Astrocyte of the cerebellum (primary cell): ENCODE results near the gene KRT35.

Experiments
- DNase-seq: peaks from one replicate; pipeline ENCODE4 v3.0.0-alpha.2; 2011; ENCODE audit warnings: low read depth
- H3K4me3 ChIP-seq: 2 replicates; pipeline ENCODE4 v1.5.1; 2011; ENCODE audit warnings: mild to moderate bottlenecking, low read depth, low read length, moderate library complexity
- in situ Hi-C: cut with HindIII; loops from 2 replicates; pipeline ENCODE4 v1.10.0; 2017; ENCODE audit warnings: low sequenced_read_pairs
- TF ChIP-seq, protein P1 (sequence below): IDR thresholded peaks from 2 replicates; pipeline ENCODE4 v1.5.1; 2012; ENCODE audit warnings: low read length, low read depth, moderate library complexity, mild to moderate bottlenecking; ENCODE audit errors: missing control alignments

Gene KRT35

DNA sequence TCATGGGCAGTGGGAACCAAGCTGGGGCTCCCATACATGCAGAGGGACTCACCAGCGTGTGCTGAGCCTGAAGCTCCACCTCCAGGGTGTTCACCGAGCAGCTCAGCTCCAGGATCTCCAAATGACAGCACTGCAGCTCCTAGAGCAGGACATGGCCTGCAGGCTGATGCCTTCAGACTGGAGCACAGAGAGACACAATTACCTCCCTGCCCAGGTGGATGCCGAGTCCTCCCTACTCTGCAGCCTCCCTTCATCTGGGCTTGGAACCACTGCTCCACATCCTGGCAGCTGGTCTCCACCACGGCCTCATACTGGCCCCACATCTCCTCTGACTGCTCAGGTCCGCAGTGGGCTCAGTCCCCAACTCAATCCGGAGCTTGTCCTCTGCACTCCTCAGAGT lies 31.9 kb downstream of the KRT35 start:
- in situ Hi-C loops: no loop called here
- DNase-seq: no peak
- TF ChIP-seq, protein P1, sequence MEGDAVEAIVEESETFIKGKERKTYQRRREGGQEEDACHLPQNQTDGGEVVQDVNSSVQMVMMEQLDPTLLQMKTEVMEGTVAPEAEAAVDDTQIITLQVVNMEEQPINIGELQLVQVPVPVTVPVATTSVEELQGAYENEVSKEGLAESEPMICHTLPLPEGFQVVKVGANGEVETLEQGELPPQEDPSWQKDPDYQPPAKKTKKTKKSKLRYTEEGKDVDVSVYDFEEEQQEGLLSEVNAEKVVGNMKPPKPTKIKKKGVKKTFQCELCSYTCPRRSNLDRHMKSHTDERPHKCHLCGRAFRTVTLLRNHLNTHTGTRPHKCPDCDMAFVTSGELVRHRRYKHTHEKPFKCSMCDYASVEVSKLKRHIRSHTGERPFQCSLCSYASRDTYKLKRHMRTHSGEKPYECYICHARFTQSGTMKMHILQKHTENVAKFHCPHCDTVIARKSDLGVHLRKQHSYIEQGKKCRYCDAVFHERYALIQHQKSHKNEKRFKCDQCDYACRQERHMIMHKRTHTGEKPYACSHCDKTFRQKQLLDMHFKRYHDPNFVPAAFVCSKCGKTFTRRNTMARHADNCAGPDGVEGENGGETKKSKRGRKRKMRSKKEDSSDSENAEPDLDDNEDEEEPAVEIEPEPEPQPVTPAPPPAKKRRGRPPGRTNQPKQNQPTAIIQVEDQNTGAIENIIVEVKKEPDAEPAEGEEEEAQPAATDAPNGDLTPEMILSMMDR: no peak
- no peak overlapping the region for H3K4me3 ChIP-seq

DNA sequence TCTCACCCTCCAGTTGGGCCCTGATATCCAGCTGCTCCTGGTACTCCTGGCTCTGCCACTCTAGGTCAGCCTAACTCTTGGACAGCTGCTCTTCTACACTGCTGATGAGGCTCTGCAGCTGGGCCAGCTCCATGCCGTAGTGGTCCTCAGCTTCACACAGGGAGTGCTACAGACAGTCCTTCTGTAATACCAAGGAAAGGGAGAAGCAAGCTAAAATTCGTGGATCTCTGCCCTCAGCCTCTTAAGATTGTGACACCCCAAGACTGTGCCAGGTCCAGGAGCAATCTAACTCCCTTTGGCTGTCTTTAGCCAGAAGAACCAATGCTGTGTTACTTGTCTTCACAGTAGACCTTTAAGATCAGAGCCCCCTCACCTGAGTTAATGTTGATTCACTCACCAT lies 32.4 kb downstream of the KRT35 start:
- no peak for DNase-seq
- no peak overlapping the region for H3K4me3 ChIP-seq
- TF ChIP-seq, protein P1: no peak
- in situ Hi-C loops: no loop called here

DNA sequence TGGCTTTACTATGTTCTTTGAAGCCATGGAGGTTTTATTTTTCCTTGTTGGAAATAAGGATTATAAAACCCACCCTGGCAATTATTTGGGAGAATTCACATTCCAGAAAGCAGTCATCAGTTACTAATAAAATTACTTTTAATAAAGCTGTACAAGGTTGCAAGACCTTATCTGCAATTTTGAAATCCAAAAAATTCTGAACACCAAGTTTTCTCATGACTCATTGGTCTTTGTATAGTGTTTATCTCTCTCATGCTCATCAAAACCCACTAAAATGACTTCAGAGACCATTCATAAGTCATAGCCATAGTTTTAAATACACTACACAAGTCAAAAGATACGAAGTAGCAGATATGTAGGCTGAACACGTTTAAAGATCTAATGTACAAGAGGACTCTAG lies 34.1 kb downstream of the KRT35 start:
- in situ Hi-C loops: no loop called here
- no peak for DNase-seq
- TF ChIP-seq, protein P1: no peak
- no peak overlapping the region for H3K4me3 ChIP-seq

DNA sequence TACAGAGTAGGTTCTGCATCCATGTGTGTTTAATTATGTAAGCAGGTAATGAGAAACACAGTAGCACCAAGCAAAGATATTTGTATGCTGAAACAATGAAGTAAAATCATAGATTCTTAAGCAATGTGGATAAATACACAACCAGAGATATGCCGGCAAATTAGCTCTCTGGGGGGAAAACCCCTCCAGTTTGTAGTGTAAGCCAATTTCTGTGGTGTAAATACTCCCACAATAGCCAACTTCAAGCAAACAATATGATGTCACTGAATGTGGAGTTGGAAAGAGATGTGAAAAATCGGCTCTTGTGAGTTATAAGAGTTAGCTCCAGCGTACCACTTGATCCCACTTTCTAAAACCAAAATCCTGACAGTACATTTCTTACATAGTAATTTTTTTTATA lies 36.3 kb downstream of the KRT35 start:
- H3K4me3 ChIP-seq: no peak overlapping the region
- TF ChIP-seq, protein P1: no peak
- DNase-seq: no peak
- in situ Hi-C loops: no loop called here

DNA sequence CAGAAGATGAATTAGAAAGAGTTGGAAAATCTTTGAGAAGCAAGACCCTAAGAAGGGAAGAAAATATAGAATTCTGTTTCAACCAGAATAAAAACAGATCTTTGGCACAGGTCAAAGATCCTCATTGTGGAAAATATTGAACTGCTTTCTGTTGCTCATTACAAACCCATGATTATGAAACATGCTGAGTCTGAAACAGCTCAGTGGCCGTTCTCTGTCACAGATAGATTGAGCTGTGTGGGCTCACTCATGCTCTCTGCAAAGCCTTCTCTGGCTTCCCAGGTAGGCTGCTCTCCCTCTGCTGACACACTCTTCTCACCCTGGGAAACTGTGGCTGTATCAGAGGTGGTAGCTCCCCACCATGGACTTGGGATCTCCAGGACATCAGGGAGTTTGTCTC lies 36.8 kb downstream of the KRT35 start:
- TF ChIP-seq, protein P1: no peak
- in situ Hi-C loops: no loop called here
- no peak for DNase-seq
- no peak overlapping the region for H3K4me3 ChIP-seq

DNA sequence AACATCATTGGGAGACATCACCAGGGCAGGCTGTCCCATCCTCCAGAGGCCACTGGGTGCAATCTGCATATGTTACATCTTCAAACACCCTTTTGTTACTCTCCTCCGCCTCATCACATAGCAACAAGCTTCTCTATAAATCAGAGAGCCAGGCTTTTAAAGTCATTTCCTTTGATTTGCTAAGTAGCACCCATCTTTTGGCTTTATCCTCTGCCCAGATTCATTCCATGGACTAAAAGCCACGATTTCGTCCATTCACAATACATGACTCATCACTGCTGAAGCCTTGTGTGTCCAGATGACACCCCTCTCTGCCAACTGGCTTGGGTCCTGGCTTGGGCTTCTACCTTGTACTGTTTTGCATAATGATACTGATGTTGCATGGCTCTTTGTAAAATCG lies 38.2 kb downstream of the KRT35 start:
- DNase-seq: no peak
- H3K4me3 ChIP-seq: no peak overlapping the region
- in situ Hi-C loops: no loop called here
- TF ChIP-seq, protein P1: no peak

DNA sequence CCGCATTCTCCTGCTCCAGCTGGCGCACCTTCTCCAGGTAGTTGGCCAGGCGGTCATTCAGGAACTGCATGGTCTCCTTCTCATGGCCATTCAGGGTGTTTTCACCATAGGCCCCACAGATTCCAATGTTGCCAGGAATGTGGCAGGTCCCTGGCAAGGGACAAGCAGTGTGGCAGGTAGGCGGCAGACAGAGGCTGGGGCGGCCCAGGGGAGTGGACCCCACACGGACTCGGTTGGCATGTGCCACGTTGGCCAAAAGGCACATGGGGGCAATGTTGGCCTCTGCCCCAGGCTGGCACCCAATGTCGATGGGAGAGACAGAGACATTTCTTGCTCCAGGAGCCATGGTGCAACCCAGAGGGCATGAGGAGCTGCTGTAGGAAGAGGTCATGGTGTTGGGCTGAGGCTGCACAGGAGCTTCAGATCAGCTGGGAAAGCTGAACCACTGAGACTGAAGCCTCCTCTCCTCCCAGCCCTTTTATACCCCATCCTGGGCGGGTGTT lies 40.4 kb downstream of the KRT35 start, which contains the start of gene KRT38:
Gene KRT38 (minus strand): TSS at position 453 of the 503 bp plus-strand sequence. CDS start 62 bp downstream, at position 391.
- TF ChIP-seq, protein P1: no peak
- H3K4me3 ChIP-seq: no peak within 1 kb of the TSS
- in situ Hi-C loops: no loop called here
- no peak for DNase-seq
